Caki2 (cell line): ENCODE measurements around the gene KISS1. TPM values are rescaled to one million over a fixed set of nuclear protein-coding genes. Genes with fewer than 3 reads are reported as not detected.
A peak's percentile ranks its signal among the peaks of the same experiment; 100 is the strongest.
"Not testable (repeated sequence)": the region's sequence is repeated elsewhere in the genome, so short reads cannot be mapped to it uniquely, and the experiment has no call there.

Experiments used
- DNase-seq: peaks from one replicate; pipeline ENCODE4 v3.0.0-alpha.2; 2015; ENCODE audit warnings: low read depth
- in situ Hi-C: cut with HindIII; loops from 2 replicates; pipeline ENCODE4 v1.10.0; 2016; ENCODE audit warnings: low sequenced_read_pairs, low pct_unique_long_range_greater_than_20kb, mixed read lengths
- total RNA-seq: library from RNA; depleted of rRNA; stranded (reverse); fragments of >200 nt; shearing (Covaris generic); gene quantifications from 2 replicates; pipeline ENCODE4 v1.2.3, GENCODE V29; 2014; ENCODE audit warnings: low replicate concordance; rRNA removed

Gene KISS1, protein sequence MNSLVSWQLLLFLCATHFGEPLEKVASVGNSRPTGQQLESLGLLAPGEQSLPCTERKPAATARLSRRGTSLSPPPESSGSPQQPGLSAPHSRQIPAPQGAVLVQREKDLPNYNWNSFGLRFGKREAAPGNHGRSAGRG
- not detected in 2 replicates for total RNA-seq

DNA sequence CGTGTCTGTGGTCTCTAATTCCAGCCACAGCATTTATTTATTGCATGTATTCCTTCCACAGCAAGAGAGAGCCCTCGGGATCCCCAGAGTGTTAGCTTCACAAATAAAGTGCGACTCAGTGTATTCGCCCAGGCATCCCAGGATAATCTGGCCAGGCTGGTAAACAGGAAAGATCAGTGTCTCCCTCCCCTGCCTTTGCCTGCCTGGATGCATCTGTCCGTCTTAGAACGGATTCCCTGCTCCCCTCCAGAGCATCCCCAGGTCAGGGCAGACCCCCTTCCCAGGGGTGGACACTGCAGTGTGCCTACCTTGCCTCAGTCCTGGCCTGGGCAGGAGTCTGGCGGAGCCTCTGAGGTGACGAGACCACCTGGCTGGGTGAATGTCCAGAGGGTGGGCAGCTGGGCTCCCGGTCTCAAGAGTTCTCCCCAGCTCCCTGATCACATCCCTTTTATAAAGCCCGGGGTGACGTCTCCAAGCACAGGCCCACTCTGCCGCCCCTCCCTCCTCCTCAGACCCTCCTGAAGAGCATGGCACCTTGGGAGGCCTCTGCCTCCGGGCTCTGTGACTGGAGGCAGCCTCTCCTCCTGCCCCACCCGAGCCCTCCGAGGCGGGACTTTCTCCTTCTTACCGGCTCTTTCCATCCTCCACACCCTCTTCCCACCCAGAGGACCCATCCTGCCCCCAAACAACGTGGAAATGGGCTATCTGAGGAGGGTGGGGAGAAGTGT, at the start of gene KISS1:
KISS1 (minus strand) TSS at position 424 of the 728 bp plus-strand sequence. CDS start 3,615 bp downstream, outside the sequence.
- in situ Hi-C loops: no loop called here
- DNase-seq: no peak

DNA sequence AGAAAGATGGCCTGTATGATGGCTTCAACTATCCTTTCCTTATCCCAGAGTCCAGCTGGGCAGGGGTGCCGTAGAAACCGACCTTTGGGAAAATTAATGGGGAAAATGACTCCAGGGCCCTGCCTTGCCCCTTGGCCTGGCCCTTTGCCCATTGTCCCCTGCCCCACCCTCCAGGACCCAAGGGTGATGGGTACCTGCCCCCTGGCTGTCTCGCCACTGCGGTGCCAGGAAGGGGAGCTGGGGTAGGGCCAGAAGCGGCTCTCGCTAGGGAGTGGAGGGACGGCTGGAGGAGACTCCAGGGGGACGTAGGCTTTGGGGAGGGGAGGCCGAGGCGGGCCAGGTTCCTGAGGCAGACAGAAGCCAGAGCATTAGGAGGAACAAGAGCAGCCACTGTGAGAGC, 46.6 kb upstream of the KISS1 start:
- in situ Hi-C loops: no loop called here

DNA sequence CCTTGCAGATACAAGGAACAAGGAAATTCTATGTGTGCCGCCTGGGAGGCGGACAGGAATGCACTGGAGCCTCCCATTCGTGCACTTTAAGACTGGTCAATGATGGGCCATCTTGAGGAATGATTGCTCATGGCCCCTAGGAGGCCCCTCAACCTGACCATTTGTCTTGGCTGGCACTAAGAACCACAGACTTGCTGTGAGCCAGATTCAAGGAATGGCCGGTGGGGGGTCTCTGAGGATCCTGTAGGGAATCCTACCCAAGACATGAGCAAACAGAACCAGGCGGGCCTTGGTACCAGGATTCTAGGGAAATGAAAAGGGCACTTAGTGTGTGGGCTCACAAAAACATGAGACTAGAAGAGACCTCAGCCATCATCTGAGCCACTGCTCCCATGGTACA, 45.6 kb upstream of the KISS1 start:
- in situ Hi-C loops: no loop called here
- DNase-seq: no peak

More for the DNA sequence above, 46.6 kb upstream of the KISS1 start:
- DNase-seq: no peak

DNA sequence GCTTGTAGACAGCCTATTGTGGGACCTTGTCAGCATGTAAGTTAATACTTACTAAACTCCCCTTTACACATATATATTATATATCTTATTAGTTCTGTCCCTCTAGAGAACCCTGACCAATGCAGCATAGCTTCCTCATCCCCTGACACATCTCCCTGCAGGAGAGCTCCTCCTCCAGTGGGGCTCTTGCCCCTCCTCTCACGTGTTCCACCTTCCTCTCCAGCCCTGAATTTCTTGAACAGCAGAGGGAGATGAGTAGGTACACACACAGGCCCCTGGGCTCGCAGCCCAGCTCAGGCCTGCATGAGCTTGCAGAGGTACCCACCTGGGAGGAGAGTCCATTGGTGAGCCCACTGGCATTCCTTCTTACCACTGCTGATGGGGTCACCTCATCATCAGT, 44.8 kb upstream of the KISS1 start:
- DNase-seq: peak; percentile 8
- in situ Hi-C loops: no loop called here

DNA sequence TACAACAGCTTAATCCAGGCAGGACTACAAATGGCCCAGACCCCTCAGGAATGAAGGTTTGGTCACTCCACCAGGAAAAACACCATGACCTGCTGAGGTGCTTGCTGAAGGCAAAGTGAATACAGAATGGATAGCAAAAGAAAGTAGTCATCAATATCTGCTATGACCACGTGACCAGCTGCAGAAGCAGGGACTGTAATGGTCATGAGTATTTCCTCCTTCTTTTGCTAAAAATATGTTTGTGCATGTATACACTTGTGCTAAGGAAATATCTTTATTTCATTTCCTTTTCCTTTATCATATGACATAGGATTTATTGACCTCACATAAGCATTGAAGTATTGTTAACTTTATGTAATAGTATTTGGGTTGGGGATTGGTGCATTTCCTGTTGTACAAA, 43.9 kb upstream of the KISS1 start:
- in situ Hi-C loops: no loop called here
- DNase-seq: no peak

DNA sequence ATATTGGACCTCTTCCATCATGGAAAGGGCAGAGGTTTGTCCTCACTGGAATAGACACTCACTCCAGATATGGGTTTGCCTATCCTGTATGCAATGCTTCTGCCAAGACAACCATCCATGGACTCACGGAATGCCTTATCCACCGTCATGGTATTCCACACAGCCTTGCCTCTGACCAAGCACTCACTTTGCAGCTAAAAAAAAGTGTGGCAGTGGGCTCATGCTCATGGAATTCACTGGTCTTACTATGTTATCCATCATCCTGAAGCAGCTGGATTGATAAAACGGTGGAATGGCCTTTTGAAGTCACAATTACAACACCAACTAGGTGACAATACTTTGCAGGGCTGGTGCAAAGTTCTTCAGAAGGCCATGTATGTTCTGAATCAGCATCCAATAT, 43.1 kb upstream of the KISS1 start:
- in situ Hi-C loops, DNase-seq: not testable (repeated sequence)

DNA sequence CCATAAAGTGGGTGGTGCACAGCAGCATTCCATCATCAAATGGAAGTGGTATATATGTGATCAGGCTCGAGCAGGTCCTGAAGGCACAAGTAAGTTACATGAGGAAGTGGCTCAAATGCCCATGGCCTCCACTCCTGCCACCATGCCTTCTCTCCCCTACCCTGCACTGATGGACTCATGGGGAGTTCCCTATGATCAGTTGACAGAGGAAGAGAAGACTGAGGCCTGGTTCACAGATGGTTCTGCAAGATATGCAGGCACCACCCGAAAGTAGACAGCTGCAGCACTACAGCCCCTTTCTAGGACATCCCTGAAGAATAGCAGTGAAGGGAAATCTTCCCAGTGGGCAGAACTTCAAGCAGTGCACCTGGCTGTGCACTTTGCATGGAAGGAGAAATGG, 42.2 kb upstream of the KISS1 start:
- in situ Hi-C loops, DNase-seq: not testable (repeated sequence)

DNA sequence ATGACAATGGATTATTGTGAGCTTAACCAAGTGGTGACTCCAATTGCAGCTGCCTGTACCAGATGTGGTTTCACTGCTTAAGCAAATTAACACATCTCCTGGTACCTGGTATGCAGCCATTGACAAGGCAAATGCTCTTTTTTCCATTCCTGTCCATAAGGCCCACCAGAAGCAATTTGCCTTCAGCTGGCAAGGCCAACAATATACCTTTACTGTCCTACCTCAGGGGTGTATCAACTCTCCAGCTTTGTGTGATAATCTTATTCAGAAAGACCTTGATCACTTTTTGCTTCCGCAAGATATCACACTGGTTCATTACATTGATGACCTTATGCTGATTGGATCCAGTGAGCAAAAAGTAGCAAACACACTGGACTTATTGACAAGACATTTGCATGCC, 41.2 kb upstream of the KISS1 start:
- DNase-seq, in situ Hi-C loops: not testable (repeated sequence)

DNA sequence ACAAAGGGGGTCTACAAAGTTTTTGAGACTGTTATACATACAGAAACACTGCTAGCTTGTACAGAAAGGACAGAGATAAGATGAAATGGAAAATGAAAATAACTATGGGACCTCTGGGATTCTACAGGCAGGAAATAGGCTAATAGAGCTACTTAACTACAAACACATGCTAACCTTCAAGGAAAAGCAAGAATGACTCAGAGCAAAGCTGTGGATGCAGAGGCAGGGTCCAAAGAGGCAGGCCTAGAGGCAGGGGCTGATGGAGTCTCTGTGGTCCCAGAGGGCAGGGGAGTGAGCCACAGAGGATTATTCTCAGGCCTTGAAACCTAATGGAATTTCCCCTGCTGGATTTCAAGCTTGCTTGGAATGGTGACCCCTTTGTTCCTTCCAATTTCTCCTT, 36.2 kb upstream of the KISS1 start:
- DNase-seq: no peak
- in situ Hi-C loops: no loop called here

DNA sequence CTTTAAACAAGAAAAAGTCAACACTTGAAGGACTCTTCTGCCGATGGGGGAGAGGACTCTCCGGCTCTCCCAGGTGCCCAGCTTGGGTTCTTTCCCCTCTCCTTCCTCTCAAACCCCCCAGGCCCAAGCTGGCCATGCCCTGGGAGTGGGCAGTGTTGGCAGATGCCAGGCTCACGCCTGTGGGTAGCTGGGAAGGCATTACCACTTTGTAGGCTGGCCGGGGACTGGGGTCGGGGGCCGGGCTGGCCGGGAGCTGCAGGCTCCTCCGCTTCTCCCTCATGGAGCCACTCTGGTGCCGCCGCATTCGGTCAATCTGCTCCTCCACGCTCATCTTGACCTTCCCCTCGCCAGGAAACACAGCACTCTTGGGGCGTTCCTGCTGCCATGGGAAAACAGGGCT, 33.9 kb upstream of the KISS1 start:
- in situ Hi-C loops: no loop called here
- no peak for DNase-seq

DNA sequence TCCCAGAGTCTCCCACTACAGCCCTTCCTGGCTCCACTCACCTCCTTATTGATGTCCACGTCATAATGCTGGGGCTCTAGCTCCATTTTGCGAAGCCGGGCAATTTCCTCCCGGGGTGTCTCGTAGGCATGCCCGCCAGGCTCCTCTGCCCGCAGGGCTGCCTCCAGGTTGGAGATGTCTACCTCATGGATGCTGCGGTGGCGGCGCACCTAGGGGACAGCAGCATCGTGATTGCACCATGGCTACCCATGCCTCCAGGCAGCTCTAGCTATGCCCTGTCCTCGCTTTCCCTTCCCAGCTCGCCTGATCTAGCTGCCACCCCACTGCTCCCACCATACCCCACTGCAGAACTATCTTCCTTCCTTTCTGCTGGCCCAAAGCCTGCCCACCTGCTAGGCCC, 32.6 kb upstream of the KISS1 start:
- in situ Hi-C loops: no loop called here
- no peak for DNase-seq

DNA sequence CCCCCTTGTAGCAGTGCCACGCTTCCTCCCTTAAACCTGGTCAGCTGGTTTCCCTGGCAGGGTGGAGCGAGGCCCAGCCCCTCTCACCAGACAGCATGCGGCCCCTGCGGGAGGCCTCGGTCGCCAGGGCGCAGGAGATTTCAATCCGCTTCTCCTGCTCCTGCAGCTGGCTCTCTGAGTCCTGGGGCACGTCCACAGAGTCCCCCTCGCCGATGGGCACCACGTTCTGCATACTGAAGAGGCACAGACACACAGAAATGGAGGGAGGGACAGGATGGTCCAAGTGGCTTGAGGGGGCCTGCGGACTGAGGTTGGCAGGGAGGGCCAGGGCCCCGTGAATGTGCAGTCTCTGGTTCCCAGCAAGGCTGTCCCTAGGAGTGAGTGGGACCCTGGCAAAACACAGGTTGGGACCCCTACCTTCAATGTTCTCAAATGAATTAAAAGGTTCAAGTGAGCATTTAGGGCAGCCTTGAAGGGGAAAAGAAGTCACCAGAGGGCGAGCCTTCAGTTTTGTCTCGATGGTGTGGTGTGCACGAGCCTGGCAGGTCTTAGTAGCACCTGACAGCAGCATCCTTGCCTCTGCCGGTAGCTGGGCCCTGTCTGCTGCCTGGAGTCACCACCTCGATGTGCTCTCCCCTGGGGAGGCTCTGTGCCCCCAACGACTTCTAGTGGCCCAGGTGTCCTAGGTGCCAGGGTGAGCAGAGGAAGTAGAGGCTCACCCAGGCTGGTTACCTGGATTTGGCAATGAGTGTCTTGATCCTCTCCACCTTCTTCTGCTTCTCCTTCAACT, 31.9 kb upstream of the KISS1 start:
- DNase-seq: no peak
- in situ Hi-C loops: no loop called here

DNA sequence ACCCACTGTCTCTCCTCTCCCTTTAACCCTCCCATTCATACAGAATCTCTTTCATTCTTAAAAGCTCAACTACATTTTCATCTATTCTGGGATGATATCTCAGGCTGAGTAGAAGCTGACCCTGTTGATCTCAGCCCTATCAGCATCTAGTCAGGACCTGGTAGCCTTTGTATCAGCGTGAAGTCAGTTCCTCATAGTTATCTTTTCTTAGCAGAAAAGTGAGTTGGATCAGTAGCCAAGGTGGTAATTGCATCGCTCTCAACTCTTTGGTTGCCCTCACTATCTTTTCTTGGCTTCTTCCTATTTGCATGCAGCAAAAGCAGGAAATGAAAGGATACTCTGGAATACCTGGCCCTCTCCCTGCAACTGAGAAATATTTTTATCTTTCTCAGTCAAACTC, 31.1 kb upstream of the KISS1 start:
- in situ Hi-C loops: no loop called here
- no peak for DNase-seq

DNA sequence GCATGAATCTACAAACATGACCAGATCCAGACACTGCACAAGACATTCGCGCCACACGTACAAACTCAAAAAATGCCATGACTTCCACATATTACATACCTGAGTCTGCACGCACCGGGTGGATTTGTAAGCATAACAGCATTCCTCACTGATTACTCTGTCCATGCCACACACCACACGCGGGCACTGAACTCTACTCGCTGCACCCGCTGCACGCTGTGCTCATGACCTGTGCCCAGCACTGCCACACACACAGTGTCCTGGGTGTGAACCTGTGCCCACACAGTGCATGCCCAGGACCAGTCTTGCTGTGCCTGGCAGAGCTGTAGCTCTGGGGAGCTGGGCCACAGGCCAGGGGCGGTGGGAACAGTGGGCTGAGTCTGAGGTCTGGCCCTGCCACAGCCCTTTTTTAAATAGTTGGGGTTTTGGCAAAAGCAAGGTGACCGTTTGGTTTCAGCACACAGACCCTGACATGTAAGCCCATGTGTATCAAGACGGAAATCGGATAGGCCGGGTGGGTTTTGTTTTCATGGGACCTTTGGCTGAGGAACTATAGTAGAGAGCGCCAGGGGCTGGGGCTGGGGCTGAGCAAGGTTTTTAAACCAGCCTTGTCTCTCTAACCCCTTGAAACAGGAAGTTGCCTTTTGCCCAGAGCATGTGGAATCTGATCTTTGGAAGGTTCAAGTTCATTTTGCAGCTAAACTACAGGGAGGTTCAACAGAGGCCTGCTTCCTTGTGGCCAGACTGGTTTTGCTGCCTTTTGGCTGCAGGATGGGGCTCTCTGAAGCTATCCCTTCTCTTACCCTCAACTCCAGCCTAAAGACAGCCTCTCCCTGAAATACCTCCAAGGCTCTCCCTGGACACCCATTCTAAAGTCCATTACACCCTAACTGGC, 29.8 kb upstream of the KISS1 start:
- in situ Hi-C loops: no loop called here
- DNase-seq: no peak

DNA sequence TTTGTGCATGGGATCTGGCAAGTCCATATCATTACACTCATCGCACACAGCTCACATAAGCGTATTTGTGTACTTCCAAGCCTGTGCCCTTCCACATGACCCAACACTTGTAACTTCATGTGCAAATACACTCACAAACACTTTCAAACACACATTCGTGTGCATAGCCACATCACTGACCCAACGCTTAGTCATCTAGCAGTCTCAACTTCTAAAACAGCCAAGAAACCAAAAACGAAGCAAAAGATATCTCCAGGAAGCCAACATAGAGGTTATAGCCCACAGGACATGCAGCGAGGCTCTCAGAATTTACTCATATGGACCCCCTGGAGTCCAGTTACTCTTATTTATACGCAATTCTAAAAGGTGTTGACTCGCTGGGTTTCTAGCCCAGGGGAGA, 28.4 kb upstream of the KISS1 start:
- no peak for DNase-seq
- in situ Hi-C loops: no loop called here

DNA sequence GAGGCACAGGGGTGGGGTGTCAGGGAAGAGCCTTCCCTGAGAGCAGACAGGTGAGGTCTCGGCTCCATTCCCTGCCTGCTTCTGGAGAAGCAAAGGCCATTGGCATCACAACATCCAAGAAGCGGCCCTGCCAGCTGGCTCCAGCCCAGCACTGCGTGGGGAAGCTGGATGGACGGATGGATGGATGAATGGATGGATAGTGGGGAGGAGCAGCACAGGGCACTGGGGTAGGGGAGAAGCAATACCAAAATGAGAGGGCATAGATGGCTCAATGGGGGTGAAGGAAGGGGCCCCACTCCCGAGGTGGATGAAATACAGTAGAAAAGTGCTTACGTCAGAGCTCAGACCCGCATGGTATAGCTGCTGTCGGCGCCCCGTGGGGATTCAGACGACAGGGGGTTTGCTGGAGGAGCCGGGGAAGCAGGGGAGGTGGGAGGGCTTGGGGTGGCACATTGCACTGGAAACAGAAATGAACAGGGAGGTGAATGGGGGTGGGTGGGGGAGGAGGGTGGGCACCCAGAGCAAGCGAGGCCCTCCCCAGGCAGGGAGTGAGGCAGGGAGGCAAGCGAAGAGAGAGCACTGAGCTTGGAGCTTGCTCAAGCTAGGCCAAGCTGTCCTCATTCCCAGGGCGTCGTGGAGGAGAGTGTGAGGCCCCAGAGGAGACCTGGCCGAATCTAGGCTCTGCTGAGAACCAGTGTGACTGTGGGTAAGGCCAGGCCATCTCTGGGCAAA, 27.0 kb upstream of the KISS1 start:
- in situ Hi-C loops: no loop called here

DNA sequence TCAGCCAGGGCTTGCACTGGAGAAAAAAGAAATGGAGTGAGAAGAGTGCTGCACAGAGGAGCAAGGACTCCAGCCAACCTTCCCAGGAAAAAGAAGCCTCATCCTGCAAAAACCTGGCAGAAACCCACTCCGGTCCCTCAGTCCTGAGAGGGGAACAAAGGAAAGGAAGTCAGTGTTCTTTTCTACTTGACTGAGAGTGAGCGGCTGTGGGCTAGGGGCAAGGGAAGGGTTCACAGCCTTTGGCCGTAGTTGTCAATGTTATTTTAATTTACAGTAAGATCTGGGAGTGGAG, 26.4 kb upstream of the KISS1 start:
- in situ Hi-C loops: no loop called here
- no peak for DNase-seq

More for the DNA sequence above, 27.0 kb upstream of the KISS1 start:
- DNase-seq: no peak
